ENCODE data around the gene TULP4.

TULP4 gene, protein sequence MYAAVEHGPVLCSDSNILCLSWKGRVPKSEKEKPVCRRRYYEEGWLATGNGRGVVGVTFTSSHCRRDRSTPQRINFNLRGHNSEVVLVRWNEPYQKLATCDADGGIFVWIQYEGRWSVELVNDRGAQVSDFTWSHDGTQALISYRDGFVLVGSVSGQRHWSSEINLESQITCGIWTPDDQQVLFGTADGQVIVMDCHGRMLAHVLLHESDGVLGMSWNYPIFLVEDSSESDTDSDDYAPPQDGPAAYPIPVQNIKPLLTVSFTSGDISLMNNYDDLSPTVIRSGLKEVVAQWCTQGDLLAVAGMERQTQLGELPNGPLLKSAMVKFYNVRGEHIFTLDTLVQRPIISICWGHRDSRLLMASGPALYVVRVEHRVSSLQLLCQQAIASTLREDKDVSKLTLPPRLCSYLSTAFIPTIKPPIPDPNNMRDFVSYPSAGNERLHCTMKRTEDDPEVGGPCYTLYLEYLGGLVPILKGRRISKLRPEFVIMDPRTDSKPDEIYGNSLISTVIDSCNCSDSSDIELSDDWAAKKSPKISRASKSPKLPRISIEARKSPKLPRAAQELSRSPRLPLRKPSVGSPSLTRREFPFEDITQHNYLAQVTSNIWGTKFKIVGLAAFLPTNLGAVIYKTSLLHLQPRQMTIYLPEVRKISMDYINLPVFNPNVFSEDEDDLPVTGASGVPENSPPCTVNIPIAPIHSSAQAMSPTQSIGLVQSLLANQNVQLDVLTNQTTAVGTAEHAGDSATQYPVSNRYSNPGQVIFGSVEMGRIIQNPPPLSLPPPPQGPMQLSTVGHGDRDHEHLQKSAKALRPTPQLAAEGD (N-terminal part only)

DNA sequence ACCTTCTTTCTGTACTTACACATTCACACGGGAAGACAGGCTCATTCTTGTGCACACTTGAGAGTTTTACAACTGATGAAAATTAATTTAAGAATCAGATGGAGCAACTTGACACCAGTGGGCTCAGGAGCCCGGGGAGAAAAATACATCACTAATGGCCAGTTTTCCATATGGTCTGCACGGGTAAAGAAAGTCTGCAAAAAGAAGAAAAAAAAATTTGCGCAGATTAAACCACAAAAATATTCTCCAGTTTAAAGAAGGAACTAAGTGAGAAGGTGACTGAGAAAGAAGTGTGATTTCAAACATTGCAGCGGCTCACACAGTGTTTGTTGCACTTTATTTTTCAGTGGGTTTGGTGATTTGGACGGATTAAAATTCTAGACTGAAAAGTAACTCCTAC is at the start of gene TULP4:
TULP4 (plus strand) TSS at position 301 of the 400 bp plus-strand sequence. CDS start 1,552 bp downstream, outside the sequence.
- no peak for TF ChIP-seq CTCF (IDR thresholded peaks at IDR 0.05; ENCODE audit: low read depth, low read length)
- H3K4me3 ChIP-seq (ENCODE audit: low read depth, low read length), result no peak within 1 kb of the TSS

DNA sequence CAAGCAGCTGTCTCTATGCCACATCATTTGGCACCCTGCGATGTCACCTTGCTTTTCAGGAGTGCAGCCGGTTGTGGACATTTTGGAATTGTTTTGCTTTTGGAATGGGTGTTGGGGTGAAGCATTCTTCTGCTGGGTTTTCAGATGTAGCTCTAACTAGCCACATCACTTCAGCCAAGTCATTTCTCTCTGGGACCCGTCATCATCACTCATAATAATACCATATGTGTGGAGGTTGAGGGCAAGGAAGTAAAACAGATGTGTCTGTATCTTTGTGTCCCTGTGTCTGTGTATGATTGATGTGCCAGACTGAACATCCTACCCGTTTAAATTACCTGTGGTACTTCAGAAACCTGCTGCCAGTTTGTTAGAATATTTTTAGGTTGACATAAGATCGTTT is 49.5 kb upstream of the TULP4 start:
- TF ChIP-seq CTCF (IDR thresholded peaks at IDR 0.05; ENCODE audit: low read depth, low read length), result no peak
- no peak overlapping the region for H3K4me3 ChIP-seq (ENCODE audit: low read depth, low read length)

DNA sequence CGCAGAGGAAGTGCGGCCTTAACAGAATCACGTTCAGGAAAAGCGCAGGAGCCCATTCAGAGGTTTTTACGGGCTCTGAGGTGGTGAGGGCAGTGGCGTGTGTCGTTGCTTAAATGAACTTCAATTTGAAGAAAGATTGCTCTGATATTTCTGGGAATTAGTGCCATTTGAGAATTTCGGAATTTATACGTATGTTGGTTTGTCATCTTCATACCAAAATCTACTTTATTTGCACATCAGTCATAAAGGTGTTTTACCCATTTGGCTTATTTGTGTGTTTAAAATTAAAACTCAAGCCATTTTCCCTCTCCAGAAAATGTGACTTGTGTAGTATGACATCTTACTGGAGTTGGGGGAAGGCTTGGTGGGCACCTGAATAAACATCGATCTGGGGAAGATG is 48.1 kb upstream of the TULP4 start:
- TF ChIP-seq CTCF (IDR thresholded peaks at IDR 0.05; ENCODE audit: low read depth, low read length), result no peak
- no peak overlapping the region for H3K4me3 ChIP-seq (ENCODE audit: low read depth, low read length)

GRCh38 chr6:158266131-158266530 is 46.1 kb upstream of the TULP4 start:
- H3K4me3 ChIP-seq (ENCODE audit: low read depth, low read length), result no peak overlapping the region
- no peak for TF ChIP-seq CTCF (IDR thresholded peaks at IDR 0.05; ENCODE audit: low read depth, low read length)

- H3K4me3 ChIP-seq (ENCODE audit: low read depth, low read length), result no peak overlapping the region
- TF ChIP-seq CTCF (IDR thresholded peaks at IDR 0.05; ENCODE audit: low read depth, low read length), result no peak
These were observed 43.7 kb upstream of the TULP4 start for GRCh38 chr6:158268361-158269147.

DNA sequence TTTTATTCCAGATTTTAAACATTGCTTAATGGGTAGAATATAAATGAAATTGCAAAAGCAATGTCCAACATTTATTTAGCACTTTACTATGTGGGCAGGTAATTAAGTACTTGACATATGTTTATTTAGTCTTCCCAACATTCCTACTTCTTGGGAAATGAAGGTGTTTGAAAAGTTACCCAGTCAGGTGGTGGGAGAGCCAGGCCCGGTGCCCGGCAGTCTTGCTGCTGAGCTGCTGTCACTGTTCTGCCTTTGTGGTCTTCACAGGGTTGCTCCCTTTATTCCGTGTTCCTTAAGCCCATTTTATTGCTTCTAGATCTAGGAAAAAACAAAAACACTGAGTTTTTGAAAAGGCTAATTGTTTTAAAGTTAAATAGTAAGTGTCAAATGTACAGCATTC is 42.6 kb upstream of the TULP4 start:
- no peak for TF ChIP-seq CTCF (IDR thresholded peaks at IDR 0.05; ENCODE audit: low read depth, low read length)
- no peak overlapping the region for H3K4me3 ChIP-seq (ENCODE audit: low read depth, low read length)

Measured in WI38 (cell line).